Motor neuron (in vitro differentiated cells): ENCODE data around the gene MSLN. TPM values are rescaled to one million over a fixed set of nuclear protein-coding genes. Genes with fewer than 3 reads are reported as not detected.
"Not testable (repeated sequence)": the region's sequence is repeated elsewhere in the genome, so short reads cannot be mapped to it uniquely, and the experiment has no call there.

Experiments used
- ATAC-seq, 8 experiments: fragments of 200-7000 bp; cut with Tn5 transposase; replicated peaks in 6 of 8; 2 replicates each; pipeline ENCODE4 v1.8.0; 2021; ENCODE audit warnings: mild to moderate bottlenecking in 8 of 8, moderate library complexity in 8 of 8
- H3K27ac ChIP-seq, 2 donors: fragments of 250-450 bp; sonication (Bioruptor Pico); 2 replicates each; pipeline ENCODE4 v1.9.0; 2021; ENCODE audit warnings: antibody characterized with exemption in 2 of 2, mild to moderate bottlenecking in 2 of 2, moderate library complexity in 1 of 2
- H3K4me1 ChIP-seq, 2 donors: fragments of 250-450 bp; sonication (Bioruptor Pico); replicated peaks in 1 of 2; 2 replicates each; pipeline ENCODE4 v1.6.1; 2021; ENCODE audit warnings: antibody characterized with exemption in 2 of 2, mild to moderate bottlenecking in 2 of 2, moderate library complexity in 1 of 2
- H3K4me3 ChIP-seq, 5 donors: fragments of 250-450 bp; sonication (Bioruptor Pico); 2 replicates each; pipeline ENCODE4 v1.9.0; 2021; ENCODE audit warnings: antibody characterized with exemption in 5 of 5, mild to moderate bottlenecking in 5 of 5, moderate library complexity in 4 of 5
- WGBS, 10 experiments: fragments of 450-650 bp; shearing (Covaris generic); methylation state at CpG; one replicate each; pipeline ENCODE4 v1.0.0; 2022; 5-methylcytosine and 5-hydroxymethylcytosine counted together
- in situ Hi-C, 9 experiments: fragments of 400-800 bp; cut with MboI; loops; one replicate each; pipeline ENCODE4 v1.15.0; 2021; ENCODE audit warnings: low sequenced_read_pairs in 9 of 9, low pct_unique_long_range_greater_than_20kb in 2 of 9; ENCODE audit not compliant: unreplicated experiment in 9 of 9
- total RNA-seq, 8 experiments: library from RNA; unstranded; fragments of 300-600 nt; gene quantifications; 2 replicates each; pipeline versions ENCODE4 v1.2.3 to v1.2.4, GENCODE V29; 2022

Gene MSLN
- under 1 TPM in 3 of 8 experiments, not detected in 5; 0.23 to 0.63 (median 0.43) TPM for total RNA-seq

GRCh38 chr16:760545-761343, at the start of gene MSLN:
TSS of gene MSLN (plus strand) at chr16:760734. CDS start at chr16:762681, 1,947 bp downstream.
- Histone ChIP-seq H3K4me1 (peaks cover 5 to 7% of the 10 kb centered on the region in 2 donors), H3K4me3 (no peak within 1 kb of the TSS), H3K27ac (peak within 1 kb of the TSS in 1 of 2 donors; percentile 14)
- in situ Hi-C loops: no loop called here
- WGBS, 10 experiments: 53 to 100% (median 86%) methylated on average over 1 to 9 of the region's 37 CpGs; no CpG with 5 or more reads in 4 of the 10 experiments
- peak in 2 of 8 experiments; percentile 10 to 47 for ATAC-seq

DNA sequence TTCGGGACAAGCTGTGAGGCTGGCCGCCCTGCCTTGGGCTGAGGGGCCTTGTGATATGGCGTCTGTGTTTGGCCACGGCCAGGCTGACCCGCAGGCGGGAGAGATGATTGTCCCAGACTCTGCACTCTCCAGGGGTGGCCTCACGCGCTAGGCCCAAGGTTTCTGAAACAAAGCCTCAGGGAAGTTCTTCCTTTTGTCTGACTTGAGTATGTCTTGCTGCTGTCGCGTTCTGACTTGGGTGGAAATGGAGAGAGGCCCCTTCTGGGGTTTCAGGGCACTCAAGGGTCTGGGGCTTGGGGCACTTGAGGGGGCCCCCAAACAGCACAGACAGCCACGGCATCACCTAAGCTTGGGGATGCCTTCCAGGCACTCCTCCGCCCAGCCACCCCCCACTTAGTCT, 49.5 kb upstream of the MSLN start:
- in situ Hi-C loops: loop anchor here in 1 of 9 experiments (25.0 kb wide), 1 partner anchor 351 kb away; the partner anchor contains the start of gene SSTR5
- Histone ChIP-seq H3K4me1 (peaks cover 45 to 52% of the 10 kb centered on the region in 2 donors), H3K27ac (peak overlapping the region; percentile 87 to 92), H3K4me3 (peak overlapping the region in 1 of 5 donors; percentile 35)
- 20 to 72% (median 52%) methylated on average over 2 to 5 of the region's 12 CpGs; no CpG with 5 or more reads in 7 of the 10 experiments for WGBS, 10 experiments
- no peak for ATAC-seq

GRCh38 chr16:711548-712320, 48.8 kb upstream of the MSLN start:
- 0 to 100% (median 22%) methylated on average over 1 to 12 of the region's 25 CpGs; no CpG with 5 or more reads in 2 of the 10 experiments for WGBS, 10 experiments
- H3K27ac ChIP-seq: peak overlapping the region; percentile 87 to 92
- peaks cover 46 to 50% of the 10 kb centered on the region in 2 donors for H3K4me1 ChIP-seq
- H3K4me3 ChIP-seq: peak overlapping the region in 1 of 5 donors; percentile 10
- peak; percentile 7 to 52 (median 16) for ATAC-seq
- in situ Hi-C loops: loop anchor here in 1 of 9 experiments (25.0 kb wide), 1 partner anchor 351 kb away; the partner anchor contains the start of gene SSTR5

GRCh38 chr16:712740-713250, 47.7 kb upstream of the MSLN start:
- WGBS, 10 experiments: 22 to 100% (median 56%) methylated on average over 1 to 7 of the region's 13 CpGs; no CpG with 5 or more reads in 2 of the 10 experiments
- not testable (repeated sequence) for H3K27ac ChIP-seq, ATAC-seq, H3K4me3 ChIP-seq
- peaks cover 51 to 55% of the 10 kb centered on the region in 2 donors for H3K4me1 ChIP-seq
- in situ Hi-C loops: loop anchor here in 1 of 9 experiments (25.0 kb wide), 1 partner anchor 350 kb away; the partner anchor contains the start of gene SSTR5

- ATAC-seq: no peak
- in situ Hi-C loops: loop anchor here in 1 of 9 experiments (25.0 kb wide), 1 partner anchor 348 kb away; the partner anchor contains the start of gene SSTR5
- H3K27ac ChIP-seq: no peak overlapping the region
- H3K4me3 ChIP-seq: peak overlapping the region in 3 of 5 donors; percentile 61 to 74 (median 65)
- 80 to 100% (median 100%) methylated on average over 1 of the region's 11 CpGs; no CpG with 5 or more reads in 7 of the 10 experiments for WGBS, 10 experiments
- H3K4me1 ChIP-seq: peaks cover 60 to 64% of the 10 kb centered on the region in 2 donors
These were observed 46.5 kb upstream of the MSLN start for GRCh38 chr16:714079-714478.

GRCh38 chr16:714558-715476, 45.7 kb upstream of the MSLN start, which contains the start of gene METRN:
TSS of gene METRN (plus strand) at chr16:715118. CDS start at chr16:715290, 172 bp downstream.
- Histone ChIP-seq H3K4me3 (peak within 1 kb of the TSS; percentile 41 to 74 (median 61)), H3K4me1 (peaks cover 61 to 66% of the 10 kb centered on the region in 2 donors), H3K27ac (peak within 1 kb of the TSS; percentile 51 to 89)
- ATAC-seq: peak; percentile 65 to 82 (median 71)
- no CpG with 5 or more reads among the region's 108 CpGs for WGBS, 10 experiments
- in situ Hi-C loops: loop anchor here in 1 of 9 experiments (25.0 kb wide), 1 partner anchor 347 kb away; the partner anchor contains the start of gene SSTR5

GRCh38 chr16:715477-716199, 44.9 kb upstream of the MSLN start:
- H3K27ac ChIP-seq: peak overlapping the region; percentile 51 to 89
- ATAC-seq: peak; percentile 12 to 28 (median 25)
- in situ Hi-C loops: loop anchor here in 1 of 9 experiments (25.0 kb wide), 1 partner anchor 347 kb away; the partner anchor contains the start of gene SSTR5
- 0 to 4% (median 0%) methylated on average over 3 to 13 of the region's 74 CpGs; no CpG with 5 or more reads in 7 of the 10 experiments for WGBS, 10 experiments
- H3K4me3 ChIP-seq: peak overlapping the region; percentile 41 to 74 (median 61)
- peaks cover 53 to 59% of the 10 kb centered on the region in 2 donors for H3K4me1 ChIP-seq

DNA sequence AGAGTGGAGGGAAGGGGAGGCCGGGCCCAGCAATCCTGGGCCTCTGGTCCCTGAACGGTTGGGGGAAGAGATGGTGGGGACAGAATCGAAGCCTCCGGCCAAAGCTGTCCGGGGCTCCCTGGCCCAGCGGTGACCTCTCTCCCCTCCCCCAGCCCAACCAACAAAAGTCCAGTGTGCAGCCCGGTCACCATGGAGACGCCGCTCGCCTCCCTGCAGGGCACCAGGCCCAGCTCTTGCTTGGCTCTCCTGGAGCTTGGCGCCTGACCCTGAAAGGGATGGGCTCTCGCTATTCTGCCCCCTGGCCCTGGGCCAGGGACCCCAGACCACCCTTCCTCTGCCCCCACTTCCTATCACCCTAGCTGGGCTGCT, 44.4 kb upstream of the MSLN start:
- WGBS, 10 experiments: no CpG with 5 or more reads among the region's 12 CpGs
- H3K4me3 ChIP-seq: peak overlapping the region; percentile 41 to 74 (median 61)
- in situ Hi-C loops: loop anchor here in 1 of 9 experiments (25.0 kb wide), 1 partner anchor 346 kb away; the partner anchor contains the start of gene SSTR5
- ATAC-seq: peak in 4 of 8 experiments; percentile 1 to 8 (median 4)
- H3K27ac ChIP-seq: peak overlapping the region; percentile 51 to 89
- peaks cover 47 to 54% of the 10 kb centered on the region in 2 donors for H3K4me1 ChIP-seq

- H3K27ac ChIP-seq: peak overlapping the region; percentile 51 to 89
- no peak for ATAC-seq
- in situ Hi-C loops: loop anchor here in 1 of 9 experiments (25.0 kb wide), 1 partner anchor 345 kb away; the partner anchor contains the start of gene SSTR5
- 33 to 41% methylated on average over 1 to 14 of the region's 29 CpGs; no CpG with 5 or more reads in 8 of the 10 experiments for WGBS, 10 experiments
- H3K4me3 ChIP-seq: peak overlapping the region in 4 of 5 donors; percentile 47 to 74 (median 63)
- H3K4me1 ChIP-seq: peaks cover 44 to 51% of the 10 kb centered on the region in 2 donors
These were observed 43.7 kb upstream of the MSLN start for GRCh38 chr16:716768-717325.

GRCh38 chr16:717450-718245, 42.9 kb upstream of the MSLN start:
- peaks cover 45 to 53% of the 10 kb centered on the region in 2 donors for H3K4me1 ChIP-seq

More at GRCh38 chr16:717450-718245, 42.9 kb upstream of the MSLN start:
- WGBS, 10 experiments: 100% methylated on average over 1 of the region's 32 CpGs; no CpG with 5 or more reads in 9 of the 10 experiments
- Histone ChIP-seq H3K4me3 (no peak overlapping the region), H3K27ac (peak overlapping the region in 1 of 2 donors; percentile 97)
- in situ Hi-C loops: loop anchor here in 1 of 9 experiments (25.0 kb wide), 1 partner anchor 345 kb away; the partner anchor contains the start of gene SSTR5
- no peak for ATAC-seq
